HG02981 (cell line): Measurements from ENCODE around the gene C2.
"Not testable (repeated sequence)": the region's sequence is repeated elsewhere in the genome, so short reads cannot be mapped to it uniquely, and the experiment has no call there.

Experiments used
- ATAC-seq: cut with Tn5 transposase; IDR thresholded peaks from one replicate; pipeline ENCODE4 v1.9.1; 2021; ENCODE audit warnings: mild to moderate bottlenecking, moderate library complexity; ENCODE audit not compliant: unreplicated experiment

The C2 gene

GRCh38 chr6:31898383-31899011 is 29.0 kb upstream of the C2 start:
- no peak for ATAC-seq

GRCh38 chr6:31899215-31899614 is 28.3 kb upstream of the C2 start:
- no peak for ATAC-seq

- ATAC-seq: no peak
Measured at GRCh38 chr6:31899882-31900722, 27.4 kb upstream of the C2 start.

- ATAC-seq: no peak
Measured at GRCh38 chr6:31900917-31901414, 26.6 kb upstream of the C2 start.

GRCh38 chr6:31901415-31901952 is 26.0 kb upstream of the C2 start:
- no peak for ATAC-seq

- peak; percentile 33 for ATAC-seq
Measured at GRCh38 chr6:31901953-31902643, 25.4 kb upstream of the C2 start, which contains the start of gene ZBTB12. TSS of gene ZBTB12 (minus strand) at chr6:31902086. CDS start at chr6:31901305, 781 bp downstream.

- no peak for ATAC-seq
Measured at GRCh38 chr6:31903957-31904356, 23.6 kb upstream of the C2 start.

GRCh38 chr6:31905041-31905440 is 22.5 kb upstream of the C2 start:
- no peak for ATAC-seq

GRCh38 chr6:31906122-31906521 is 21.4 kb upstream of the C2 start:
- no peak for ATAC-seq

GRCh38 chr6:31906727-31907126 is 20.8 kb upstream of the C2 start:
- not testable (repeated sequence) for ATAC-seq

GRCh38 chr6:31907158-31907813 is 20.2 kb upstream of the C2 start:
- ATAC-seq: no peak

GRCh38 chr6:31908255-31908654 is 19.3 kb upstream of the C2 start:
- ATAC-seq: not testable (repeated sequence)

- peak; percentile 85 for ATAC-seq
Measured at GRCh38 chr6:31908791-31909190, 18.7 kb upstream of the C2 start.

GRCh38 chr6:31909298-31909697 is 18.2 kb upstream of the C2 start:
- not testable (repeated sequence) for ATAC-seq

- ATAC-seq: no peak
Measured at GRCh38 chr6:31911826-31912585, 15.5 kb upstream of the C2 start.

GRCh38 chr6:31915351-31915750 is 12.2 kb upstream of the C2 start:
- ATAC-seq: no peak

- ATAC-seq: no peak
Measured at GRCh38 chr6:31915756-31916155, 11.8 kb upstream of the C2 start.

- ATAC-seq: no peak
Measured at GRCh38 chr6:31918069-31918720, 9.3 kb upstream of the C2 start.

- no peak for ATAC-seq
Measured at GRCh38 chr6:31919624-31920303, 7.8 kb upstream of the C2 start.
